GM12872 (cell line): ENCODE results near the gene GFM2.

ENCODE experiments used
- TF ChIP-seq, protein P1 (sequence below): IDR thresholded peaks from 3 replicates; pipeline ENCODE4 v1.5.1; 2011; ENCODE audit warnings: low read depth, mild to moderate bottlenecking, low read length, moderate library complexity; ENCODE audit not compliant: insufficient read depth

Gene GFM2

DNA sequence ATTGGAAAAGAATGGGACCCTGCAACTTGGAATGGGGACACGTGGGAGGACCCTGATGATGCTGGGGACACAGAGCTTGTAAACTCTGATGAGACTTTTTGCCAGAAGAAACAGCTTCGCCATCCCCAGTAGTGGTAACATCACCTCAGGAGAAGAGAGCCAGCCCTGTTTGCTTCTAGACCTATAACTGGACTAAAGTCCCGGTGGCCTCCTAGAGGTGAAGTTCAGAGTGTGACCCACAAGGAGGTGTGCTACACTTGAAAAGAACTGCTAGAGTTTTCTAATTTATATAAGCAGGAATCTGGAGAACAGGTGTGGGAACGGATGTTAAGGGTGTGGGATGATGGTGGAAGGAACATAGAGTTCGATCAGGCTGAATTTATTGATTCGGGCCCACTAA, 19.9 kb upstream of the GFM2 start:
- TF ChIP-seq, protein P1, sequence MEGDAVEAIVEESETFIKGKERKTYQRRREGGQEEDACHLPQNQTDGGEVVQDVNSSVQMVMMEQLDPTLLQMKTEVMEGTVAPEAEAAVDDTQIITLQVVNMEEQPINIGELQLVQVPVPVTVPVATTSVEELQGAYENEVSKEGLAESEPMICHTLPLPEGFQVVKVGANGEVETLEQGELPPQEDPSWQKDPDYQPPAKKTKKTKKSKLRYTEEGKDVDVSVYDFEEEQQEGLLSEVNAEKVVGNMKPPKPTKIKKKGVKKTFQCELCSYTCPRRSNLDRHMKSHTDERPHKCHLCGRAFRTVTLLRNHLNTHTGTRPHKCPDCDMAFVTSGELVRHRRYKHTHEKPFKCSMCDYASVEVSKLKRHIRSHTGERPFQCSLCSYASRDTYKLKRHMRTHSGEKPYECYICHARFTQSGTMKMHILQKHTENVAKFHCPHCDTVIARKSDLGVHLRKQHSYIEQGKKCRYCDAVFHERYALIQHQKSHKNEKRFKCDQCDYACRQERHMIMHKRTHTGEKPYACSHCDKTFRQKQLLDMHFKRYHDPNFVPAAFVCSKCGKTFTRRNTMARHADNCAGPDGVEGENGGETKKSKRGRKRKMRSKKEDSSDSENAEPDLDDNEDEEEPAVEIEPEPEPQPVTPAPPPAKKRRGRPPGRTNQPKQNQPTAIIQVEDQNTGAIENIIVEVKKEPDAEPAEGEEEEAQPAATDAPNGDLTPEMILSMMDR: no peak

GRCh38 chr5:74778609-74779008, 11.7 kb upstream of the GFM2 start:
- TF ChIP-seq, protein P1: no peak

- TF ChIP-seq, protein P1: no peak
These were observed 5.4 kb upstream of the GFM2 start for GRCh38 chr5:74772359-74772758.

GRCh38 chr5:74767579-74767913, 629 bp upstream of the GFM2 start:
- TF ChIP-seq, protein P1: no peak

DNA sequence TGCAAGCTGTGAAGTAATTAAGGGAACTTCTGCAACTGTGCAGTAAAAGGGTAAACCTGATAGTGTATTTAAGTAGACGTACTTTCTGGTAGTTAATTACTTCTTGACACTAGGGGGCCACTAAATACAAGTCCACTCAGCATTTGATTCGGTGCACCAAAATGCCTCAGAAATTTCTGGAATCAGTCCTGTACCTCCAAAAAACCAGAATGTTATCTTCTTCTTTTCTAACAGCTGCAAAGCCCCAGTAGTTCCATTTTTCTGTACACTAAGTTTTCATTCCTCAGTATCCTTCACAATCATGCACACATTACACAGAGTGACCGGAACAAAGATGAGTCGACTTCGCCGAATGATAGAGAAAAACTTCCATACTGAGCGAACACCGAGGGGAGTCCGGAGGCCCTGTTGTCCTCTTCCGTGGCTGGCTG, 484 bp downstream of the GFM2 start:
- TF ChIP-seq, protein P1: peak; percentile 52

DNA sequence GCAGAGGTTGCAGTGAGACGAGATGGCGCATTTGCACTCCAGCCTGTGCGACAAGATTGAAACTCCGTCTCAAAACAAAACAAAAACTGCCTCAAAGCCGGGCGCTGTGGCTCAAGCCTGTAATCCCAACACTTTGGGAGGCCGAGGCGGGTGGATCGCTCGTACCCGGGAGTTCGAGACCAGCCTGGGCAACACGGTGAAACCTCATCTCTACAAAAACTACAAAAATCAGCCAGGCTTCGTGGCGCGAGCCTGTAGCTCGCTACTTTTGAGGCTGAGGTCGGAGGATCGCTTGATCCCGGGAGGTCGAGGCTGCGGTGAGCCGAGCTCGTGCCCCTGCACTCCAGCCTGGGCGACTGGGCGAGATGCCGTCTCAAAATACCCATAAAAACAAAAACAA, 988 bp downstream of the GFM2 start:
- TF ChIP-seq, protein P1: no peak

GRCh38 chr5:74765201-74765600, 1.7 kb downstream of the GFM2 start:
- TF ChIP-seq, protein P1: no peak

- TF ChIP-seq, protein P1: no peak
These were observed 3.4 kb downstream of the GFM2 start for GRCh38 chr5:74763504-74763903.
